NCI-H128 (cell line): Measurements from ENCODE around the gene CCNL2.
"Not testable (repeated sequence)": the region's sequence is repeated elsewhere in the genome, so short reads cannot be mapped to it uniquely, and the experiment has no call there.

Experiments used
- DNase-seq: peaks from one replicate; lab custom pipeline; 2025; ENCODE audit not compliant: unreplicated experiment; lab: John Stamatoyannopoulos, UW

The CCNL2 gene

DNA sequence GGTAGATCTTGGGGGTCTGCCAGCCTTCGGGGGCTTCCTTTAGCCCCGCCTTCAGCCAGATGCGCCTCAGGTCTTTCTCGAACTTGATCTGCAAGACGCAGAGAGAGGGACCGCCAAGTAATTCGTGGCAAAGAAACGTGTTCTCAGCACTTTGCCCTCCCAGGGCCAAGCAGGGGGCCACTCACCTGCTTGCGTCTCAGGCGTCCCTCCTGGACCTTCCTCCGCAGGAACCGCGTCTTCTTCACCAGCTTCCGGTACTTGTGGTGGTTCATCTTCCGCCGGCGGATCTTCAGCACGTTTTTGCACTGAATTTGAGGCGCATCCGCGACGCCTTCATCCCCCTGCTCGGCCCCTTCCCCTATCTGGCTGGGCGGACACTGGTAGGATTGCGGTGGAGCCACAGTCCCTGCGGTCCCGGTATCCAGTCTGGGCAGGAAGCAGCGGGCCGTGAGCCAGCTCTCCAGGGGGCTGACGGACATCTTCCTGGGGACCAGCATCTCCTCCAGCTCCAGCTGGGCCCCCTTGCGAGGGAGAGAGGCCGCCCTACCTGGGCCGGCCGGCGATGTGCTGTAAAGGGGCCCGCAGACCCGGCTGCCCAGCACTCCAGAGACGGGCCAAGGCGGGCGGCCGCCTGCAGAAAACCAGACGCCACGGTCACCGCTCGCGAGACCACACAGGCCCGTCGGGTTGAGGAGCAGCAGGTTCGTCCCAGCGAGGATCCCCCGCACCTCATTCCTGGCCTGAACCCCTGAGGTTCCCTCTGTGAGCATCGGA is 25.1 kb downstream of the CCNL2 start:
- no peak for DNase-seq

- no peak for DNase-seq
These were observed 25.9 kb downstream of the CCNL2 start for GRCh38 chr1:1373051-1373814.

GRCh38 chr1:1371746-1372711 is 27.1 kb downstream of the CCNL2 start:
- peak; percentile 23 for DNase-seq

DNA sequence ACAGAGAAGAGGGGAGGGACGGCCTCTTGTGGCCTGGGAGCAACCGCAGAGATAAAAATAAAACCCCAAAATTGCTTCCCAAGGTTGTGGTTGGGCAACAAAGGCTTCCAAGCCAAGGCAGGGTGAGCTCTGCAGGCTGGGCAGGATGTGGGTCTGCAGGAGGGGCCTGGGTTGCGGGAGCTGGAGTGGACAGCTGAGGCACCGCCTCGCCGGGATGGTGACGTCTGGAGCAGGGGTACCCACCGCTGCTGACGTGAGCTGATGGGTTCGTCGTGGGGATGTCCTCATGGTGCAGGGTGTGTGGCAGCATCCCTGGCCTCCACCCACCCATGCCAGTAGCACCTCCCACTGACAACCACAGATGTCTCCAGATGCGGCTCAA is 27.8 kb downstream of the CCNL2 start:
- DNase-seq, result no peak

GRCh38 chr1:1370771-1371300 is 28.3 kb downstream of the CCNL2 start:
- no peak for DNase-seq

- not testable (repeated sequence) for DNase-seq
These were observed 29.0 kb downstream of the CCNL2 start for GRCh38 chr1:1370094-1370493.

- no peak for DNase-seq
These were observed 31.8 kb downstream of the CCNL2 start for GRCh38 chr1:1367315-1367714.

DNA sequence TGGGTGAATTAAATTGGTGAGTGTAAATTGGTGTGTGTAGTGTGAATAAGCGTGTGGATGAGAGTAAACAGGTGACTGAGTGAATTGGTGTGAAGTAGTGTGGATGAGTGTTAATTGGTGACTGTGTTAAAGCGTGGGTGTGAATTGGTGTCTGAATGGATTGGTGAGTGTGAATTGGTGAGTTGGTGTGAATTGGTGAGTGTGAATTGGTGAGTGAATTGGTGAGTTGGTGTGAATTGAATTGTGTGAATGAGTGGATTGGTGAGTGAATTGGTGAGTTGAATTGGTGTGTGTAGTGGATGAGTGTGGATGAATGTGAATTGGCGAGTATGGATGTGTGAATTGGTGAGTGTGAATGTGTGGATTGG is 32.5 kb downstream of the CCNL2 start:
- DNase-seq, result no peak

GRCh38 chr1:1365875-1366698 is 33.0 kb downstream of the CCNL2 start:
- DNase-seq, result no peak

- DNase-seq, result no peak
These were observed 34.9 kb downstream of the CCNL2 start for GRCh38 chr1:1364266-1364665.

GRCh38 chr1:1361982-1362423 is 37.1 kb downstream of the CCNL2 start:
- DNase-seq, result no peak

DNA sequence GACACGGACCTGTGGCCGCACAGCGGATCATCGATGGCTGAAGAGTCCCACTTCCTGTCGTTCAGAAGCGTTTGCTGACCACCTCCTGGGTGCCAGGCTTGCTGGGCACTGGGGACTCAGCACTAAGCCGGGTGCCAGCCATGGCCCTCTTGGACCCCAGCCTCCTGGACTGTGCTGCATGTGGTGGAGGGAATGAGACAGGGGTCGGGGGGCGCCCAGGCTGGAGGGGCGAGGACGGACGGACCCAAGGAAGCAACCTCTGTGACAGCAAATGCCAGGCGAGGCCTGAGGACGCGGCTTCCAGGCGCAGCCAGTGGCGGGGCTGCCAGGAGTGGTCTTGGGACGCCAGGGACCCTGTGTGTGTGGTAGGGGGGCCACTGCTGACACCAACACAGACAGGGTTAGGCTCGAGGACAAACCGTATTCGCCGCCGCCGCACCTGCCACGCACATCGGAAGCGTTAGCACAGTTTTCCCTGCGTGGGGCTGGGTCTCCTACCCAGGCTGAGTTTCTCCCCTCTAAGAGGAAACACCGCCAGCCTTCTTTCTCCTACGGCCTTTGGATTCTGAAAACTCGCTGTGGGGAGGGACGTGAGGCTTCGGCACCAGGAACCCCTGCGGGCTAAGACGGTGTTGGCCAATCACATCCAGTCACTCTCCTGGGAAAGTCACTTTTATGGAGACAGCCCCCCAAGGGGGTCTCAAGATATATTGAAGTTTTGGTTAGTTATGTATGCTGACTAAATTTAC is 37.7 kb downstream of the CCNL2 start:
- DNase-seq, result no peak

GRCh38 chr1:1360506-1361169 is 38.5 kb downstream of the CCNL2 start:
- no peak for DNase-seq

DNA sequence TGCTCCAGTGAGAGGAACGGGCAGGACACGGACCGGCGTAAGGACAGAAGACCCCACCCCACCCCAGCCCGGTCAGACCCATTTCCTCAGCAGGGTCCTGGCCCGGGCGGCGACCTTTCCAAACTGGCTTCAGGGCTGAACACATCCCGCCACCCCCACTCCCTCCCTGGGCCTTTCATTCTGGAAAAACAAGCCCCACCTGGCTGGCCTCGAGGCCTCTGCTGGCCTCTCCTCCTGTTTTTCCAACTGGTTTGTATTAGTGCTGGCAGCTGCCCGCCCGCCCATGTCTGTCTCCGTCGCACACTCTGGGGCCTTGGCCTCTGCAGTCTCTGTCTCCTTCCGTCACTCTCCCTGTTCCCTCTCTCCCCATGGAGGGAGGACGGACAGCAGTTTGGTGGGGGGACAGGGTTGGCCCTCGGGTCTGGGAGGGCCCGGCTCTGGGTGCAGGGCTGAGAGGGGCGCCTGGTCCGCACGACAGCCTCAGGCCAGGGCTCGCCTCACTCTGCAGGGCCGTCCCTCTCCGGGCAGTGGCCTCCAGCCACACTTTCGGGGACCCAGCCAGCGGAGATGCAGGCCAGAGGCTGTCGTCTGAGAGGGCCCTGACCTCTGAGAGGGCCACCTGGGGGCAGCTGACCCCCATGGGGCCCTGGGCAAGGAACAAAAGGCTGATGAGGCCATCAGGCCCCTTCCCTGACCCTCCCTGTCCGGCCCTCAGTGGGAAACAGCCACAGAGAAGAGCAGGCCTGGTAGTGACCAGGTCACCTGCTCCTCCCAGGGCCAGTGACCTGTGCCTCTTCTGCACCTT is 39.3 kb downstream of the CCNL2 start:
- DNase-seq, result no peak

- DNase-seq, result no peak
These were observed 39.8 kb downstream of the CCNL2 start for GRCh38 chr1:1359308-1359663.

DNA sequence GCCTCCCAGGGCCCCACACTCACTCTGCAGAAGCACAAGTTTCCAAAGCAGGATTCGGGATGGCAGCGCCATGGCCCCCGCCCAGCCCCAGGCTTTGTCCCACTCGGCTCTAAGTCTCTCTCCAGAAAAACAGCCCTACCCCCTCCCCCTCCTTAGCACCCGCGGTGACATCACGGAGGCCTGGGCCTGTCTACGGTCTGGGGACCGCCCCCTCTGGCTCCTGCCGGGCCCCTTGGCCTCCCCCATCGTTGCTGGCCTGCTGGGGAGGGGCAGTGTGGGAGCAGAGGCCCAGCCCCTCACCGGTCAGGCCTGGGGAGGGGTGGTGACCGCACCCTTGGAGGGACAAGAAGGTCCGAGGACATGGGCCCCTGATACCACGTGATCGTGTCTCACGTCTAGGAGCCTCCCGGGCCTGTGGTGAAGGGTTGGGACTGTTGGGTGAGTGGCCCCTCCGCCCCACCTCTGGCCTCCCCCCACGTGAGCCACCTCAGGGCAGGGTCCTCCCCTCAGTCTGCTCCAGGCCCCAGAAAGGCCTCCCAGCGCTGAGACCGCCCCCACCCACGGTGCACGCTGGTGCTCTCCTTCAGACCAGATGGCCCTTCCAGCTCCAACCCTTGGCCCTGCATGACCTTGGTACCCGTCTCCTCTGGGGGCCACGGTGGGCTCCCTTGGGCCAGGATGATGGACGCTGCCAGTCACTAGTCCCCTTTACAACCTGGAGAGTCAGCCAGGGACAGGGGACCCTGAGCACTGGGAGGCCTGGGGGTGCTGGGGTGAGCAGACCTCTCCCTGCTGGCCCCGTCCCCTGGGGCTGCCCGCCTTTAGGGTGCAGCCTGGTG is 40.5 kb downstream of the CCNL2 start, which contains the start of gene MXRA8:
TSS of gene MXRA8 (minus strand) at position 123 of the 839 bp plus-strand sequence. CDS start at position 72, 51 bp downstream.
- no peak for DNase-seq

DNA sequence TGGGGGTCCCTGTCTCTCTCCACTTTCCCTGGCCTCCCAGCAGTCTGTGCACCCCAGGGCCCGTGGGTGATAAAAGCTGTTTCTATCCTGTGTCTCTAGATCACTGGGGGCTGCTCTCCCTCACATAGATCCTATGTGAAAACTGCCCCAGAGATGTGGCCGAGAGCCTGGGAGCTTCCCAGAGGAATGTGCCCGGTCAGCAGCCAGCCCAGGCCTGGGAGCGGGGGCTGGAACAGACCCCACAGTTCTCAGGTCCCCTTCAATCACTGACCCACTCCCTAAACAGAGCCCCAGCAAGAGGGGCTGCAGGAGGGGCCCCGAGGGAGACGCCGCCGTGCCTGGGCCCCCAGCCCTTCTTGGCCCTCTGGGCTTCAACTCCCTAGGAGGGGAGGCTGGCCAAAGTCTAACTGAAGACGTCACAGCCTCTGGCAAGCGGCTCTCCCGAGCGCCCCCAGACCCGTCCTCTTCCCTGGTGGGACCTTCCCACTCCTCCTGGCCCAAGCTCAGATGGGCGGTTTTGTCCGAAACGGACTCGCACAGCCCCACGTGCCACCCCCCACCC is 41.2 kb downstream of the CCNL2 start:
- DNase-seq, result no peak
